Loucy (cell line): Measurements from ENCODE around the gene CAPNS1.

Experiments used
- CTCF ChIP-seq: fragments of 200-600 bp; sonication (generic); conservative IDR thresholded peaks from 2 replicates; pipeline ENCODE4 v1.5.1; 2014; ENCODE audit warnings: mild to moderate bottlenecking, antibody characterized with exemption, low read length
- EZH2phosphoT487 ChIP-seq: fragments of 200-600 bp; IDR thresholded peaks from 2 replicates; pipeline ENCODE4 v1.6.1; 2018; ENCODE audit warnings: antibody characterized with exemption, mild to moderate bottlenecking, moderate library complexity, borderline replicate concordance

DNA sequence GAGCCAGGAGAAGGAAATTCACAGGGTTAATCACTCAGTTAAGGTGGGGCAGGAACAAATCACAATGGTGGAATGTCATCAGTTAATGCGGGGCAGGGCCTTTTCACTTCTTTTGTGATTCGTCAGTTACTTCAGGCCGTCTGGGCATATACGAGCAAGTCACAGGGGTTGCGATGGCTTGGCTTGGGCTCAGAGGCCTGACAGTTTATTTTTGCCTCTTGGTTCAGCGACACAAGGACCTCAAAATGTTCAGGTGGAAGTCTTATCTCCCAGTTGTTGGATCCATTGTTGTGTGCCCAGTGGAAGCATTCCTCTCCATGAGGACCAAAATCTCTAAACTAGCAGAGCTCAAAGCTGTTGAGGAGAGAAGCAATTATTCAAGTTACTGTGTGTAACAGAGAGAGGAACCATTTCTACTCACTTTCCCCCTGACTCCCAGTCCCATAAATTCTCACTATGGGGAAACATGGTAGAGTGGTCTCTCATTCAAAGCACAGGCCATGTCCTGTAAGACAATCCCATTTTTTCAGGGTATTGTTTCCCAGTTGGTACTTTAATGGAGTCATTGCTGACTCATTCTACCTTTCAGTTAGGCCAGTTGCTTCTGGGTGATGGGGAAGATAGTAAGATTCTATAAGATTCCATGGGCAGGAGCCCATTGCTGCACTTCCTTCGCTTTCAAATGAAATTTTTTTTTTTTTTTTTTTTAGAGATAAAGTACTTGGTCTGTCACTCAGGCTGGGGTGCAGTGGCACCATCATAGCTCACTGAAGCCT, 21.1 kb downstream of the CAPNS1 start:
- TF ChIP-seq CTCF (no peak), EZH2phosphoT487 (no peak)
